Measurements from ENCODE around the gene HSPA1B.

GRCh38 chr6:31871046-31871659, 43.6 kb downstream of the HSPA1B start:
- TF ChIP-seq CTCF (conservative IDR thresholded peaks at IDR 0.05; ENCODE audit: low read depth, low read length) (no peak), RAD21 (IDR thresholded peaks at IDR 0.05; ENCODE audit: low read length) (no peak), CEBPB (IDR thresholded peaks at IDR 0.05; ENCODE audit: low read depth, low read length) (no peak), POLR2A (IDR thresholded peaks at IDR 0.05; ENCODE audit: low read depth, low read length) (no peak), SMC3 (IDR thresholded peaks at IDR 0.05; ENCODE audit: low read depth, low read length) (no peak), ELK1 (IDR thresholded peaks at IDR 0.05; ENCODE audit: borderline replicate concordance, low read depth, low read length) (no peak), FOS (IDR thresholded peaks at IDR 0.05; ENCODE audit: low read depth, low read length) (no peak)

Measured in IMR-90 (cell line).